Measurements from ENCODE around the gene AK1. TPM values are rescaled to one million over a fixed set of nuclear protein-coding genes. Genes with fewer than 3 reads are reported as not detected.
A peak's percentile ranks its signal among the peaks of the same experiment; 100 is the strongest.

The AK1 gene
- total and polyA plus RNA-seq, 2 of the 13 experiments (the other 11 are each of a cell fraction or from before 2014, with no cell fraction given), result 19.1 to 32.8 TPM

DNA sequence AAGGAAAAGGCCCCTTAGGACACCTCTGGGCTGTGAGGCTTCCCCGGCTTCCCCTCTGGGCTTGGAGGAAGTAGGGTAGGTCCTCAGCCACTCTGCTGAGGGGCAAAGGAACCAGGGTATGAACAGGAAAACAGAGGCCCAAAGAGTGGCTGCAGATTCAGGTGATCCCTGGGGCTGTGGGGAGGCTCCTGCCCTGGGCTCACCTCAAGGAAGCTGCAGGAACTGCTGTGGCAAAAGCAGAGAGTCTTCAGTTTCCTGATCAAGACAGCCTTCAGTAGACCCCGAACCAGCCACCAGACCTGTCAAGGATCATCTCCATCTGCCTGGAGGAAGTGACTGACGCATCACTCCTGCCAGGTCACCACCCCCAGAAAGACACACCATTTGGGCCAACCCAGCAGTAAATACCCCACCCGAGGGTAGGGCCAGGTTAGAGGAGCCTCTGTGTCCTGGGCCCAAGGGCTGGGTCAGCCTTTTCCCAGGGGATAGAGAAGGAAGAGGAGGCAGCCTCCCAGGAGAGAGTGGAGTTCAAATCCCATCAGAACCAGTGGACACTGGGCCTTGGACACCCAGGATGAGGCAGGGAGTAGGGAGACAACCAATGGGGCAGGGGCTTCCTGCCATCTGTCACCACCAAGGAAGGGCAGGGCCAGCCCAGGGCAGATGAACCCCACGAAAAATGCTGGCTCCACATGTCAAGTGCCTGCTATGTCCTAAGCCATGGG is 27.7 kb upstream of the AK1 start (continued):
- TF ChIP-seq, protein P1, sequence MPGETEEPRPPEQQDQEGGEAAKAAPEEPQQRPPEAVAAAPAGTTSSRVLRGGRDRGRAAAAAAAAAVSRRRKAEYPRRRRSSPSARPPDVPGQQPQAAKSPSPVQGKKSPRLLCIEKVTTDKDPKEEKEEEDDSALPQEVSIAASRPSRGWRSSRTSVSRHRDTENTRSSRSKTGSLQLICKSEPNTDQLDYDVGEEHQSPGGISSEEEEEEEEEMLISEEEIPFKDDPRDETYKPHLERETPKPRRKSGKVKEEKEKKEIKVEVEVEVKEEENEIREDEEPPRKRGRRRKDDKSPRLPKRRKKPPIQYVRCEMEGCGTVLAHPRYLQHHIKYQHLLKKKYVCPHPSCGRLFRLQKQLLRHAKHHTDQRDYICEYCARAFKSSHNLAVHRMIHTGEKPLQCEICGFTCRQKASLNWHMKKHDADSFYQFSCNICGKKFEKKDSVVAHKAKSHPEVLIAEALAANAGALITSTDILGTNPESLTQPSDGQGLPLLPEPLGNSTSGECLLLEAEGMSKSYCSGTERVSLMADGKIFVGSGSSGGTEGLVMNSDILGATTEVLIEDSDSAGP (CRISPR knock-in tag; IDR thresholded peaks at IDR 0.05; ENCODE audit: borderline replicate concordance), result 0 out of 2 replicates have a peak, but pooled peaks have one; percentile 20
- TF ChIP-seq PHF5A (CRISPR knock-in tag; IDR thresholded peaks at IDR 0.05; ENCODE audit: low read depth, unreplicated experiment) (no peak), KAT8 (CRISPR knock-in tag; IDR thresholded peaks at IDR 0.05) (peak; percentile 11; the same call in 1 of the 2 replicates)
- TF ChIP-seq, protein P2, sequence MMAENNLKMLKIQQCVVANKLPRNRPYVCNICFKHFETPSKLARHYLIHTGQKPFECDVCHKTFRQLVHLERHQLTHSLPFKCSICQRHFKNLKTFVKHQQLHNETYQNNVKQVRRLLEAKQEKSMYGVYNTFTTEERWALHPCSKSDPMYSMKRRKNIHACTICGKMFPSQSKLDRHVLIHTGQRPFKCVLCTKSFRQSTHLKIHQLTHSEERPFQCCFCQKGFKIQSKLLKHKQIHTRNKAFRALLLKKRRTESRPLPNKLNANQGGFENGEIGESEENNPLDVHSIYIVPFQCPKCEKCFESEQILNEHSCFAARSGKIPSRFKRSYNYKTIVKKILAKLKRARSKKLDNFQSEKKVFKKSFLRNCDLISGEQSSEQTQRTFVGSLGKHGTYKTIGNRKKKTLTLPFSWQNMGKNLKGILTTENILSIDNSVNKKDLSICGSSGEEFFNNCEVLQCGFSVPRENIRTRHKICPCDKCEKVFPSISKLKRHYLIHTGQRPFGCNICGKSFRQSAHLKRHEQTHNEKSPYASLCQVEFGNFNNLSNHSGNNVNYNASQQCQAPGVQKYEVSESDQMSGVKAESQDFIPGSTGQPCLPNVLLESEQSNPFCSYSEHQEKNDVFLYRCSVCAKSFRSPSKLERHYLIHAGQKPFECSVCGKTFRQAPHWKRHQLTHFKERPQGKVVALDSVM (CRISPR knock-in tag; IDR thresholded peaks at IDR 0.05), result no peak

DNA sequence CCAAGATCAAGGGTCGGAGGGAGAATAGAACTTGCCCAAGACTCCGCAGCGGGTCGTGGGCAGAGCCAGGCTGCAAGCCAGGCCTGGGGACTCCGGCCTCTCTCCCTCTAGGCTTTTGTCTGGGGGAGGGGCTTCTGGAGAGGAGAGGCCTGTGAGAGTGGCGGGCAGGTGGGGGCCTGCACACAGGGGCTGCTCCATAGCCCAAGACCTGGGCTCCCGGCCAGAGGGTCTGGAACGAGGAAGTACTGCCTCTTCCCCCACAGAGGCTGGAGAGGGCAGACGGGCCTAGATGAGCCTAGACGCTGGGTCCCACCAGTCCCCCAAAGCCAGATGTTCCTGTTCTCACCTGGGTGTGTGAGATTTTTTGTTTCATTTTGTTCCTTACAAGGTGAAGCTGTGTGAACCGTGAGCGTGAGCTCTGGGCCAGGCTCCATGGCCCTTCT is 27.1 kb upstream of the AK1 start:
- no TSS peak for BruUV-seq (replicated peaks)
- H3K4me2 ChIP-seq (ENCODE audit: low read depth, low read length), result peak overlapping the region; percentile 74
- intact Hi-C loops (cut with micrococcal nuclease; ENCODE audit: unreplicated experiment) (no loop called here), in situ Hi-C loops (cut with HindIII; ENCODE audit: extremely low pct_ligation_motif_present, low pct_unique_long_range_greater_than_20kb) (no loop called here)
- no peaks in the 10 kb centered on the region for H3K79me2 ChIP-seq (ENCODE audit: insufficient read depth, low read length)
- H3K27ac ChIP-seq (ENCODE audit: extremely low read length, insufficient read depth, low read length), result no peak overlapping the region
- FAIRE-seq (no peak), DNase-seq (ENCODE audit: low spot score) (peak; percentile 60), ATAC-seq (peak; percentile 56)
- H4K20me1 ChIP-seq (ENCODE audit: insufficient read depth, low read length), result no peaks in the 10 kb centered on the region
- H3K4me3 ChIP-seq (replicated peaks in 1 of 3; ENCODE audit: insufficient read depth in 1 of 3, low read depth in 2 of 3, low read length in 3 of 3), result peak overlapping the region; percentile 39 to 62 (median 41)
- H3K36me3 ChIP-seq (replicated peaks in 1 of 2; ENCODE audit: control insufficient read depth in 1 of 2, insufficient read depth in 2 of 2, low read length in 2 of 2), result peaks cover under 1 to 1% of the 10 kb centered on the region in 2 experiments; a peak in 1 of 5 replicates
- WGBS (ENCODE audit: low lambda C conversion rate), result 3% methylated on average over 5 of the region's 12 CpGs
- ChIA-PET CTCF (ENCODE audit: low intra/inter-chr PET ratio, low total read pairs) (no interaction called here), POLR2A (interaction anchor here (1.8 to 4.5 kb wide), 3 partner anchors 10 to 134 kb away, joined by 5 to 78 read pairs (median 7); partner anchors contain the start of gene ST6GALNAC4)
- no peaks in the 10 kb centered on the region for H3K9me3 ChIP-seq (ENCODE audit: low read length)
- no peak overlapping the region for H2AFZ ChIP-seq (ENCODE audit: low read length)
- peaks cover 47% of the 10 kb centered on the region for H3K4me1 ChIP-seq (ENCODE audit: insufficient read depth, low read length)
- H3K9ac ChIP-seq (ENCODE audit: insufficient read depth, low read depth, low read length), result peak overlapping the region; percentile 39; the same call in 1 of the 2 replicates
- H3K27me3 ChIP-seq (ENCODE audit: control insufficient read depth in 1 of 2, insufficient read depth in 2 of 2, low read length in 2 of 2), result no peaks in the 10 kb centered on the region
- TF ChIP-seq, protein P3, sequence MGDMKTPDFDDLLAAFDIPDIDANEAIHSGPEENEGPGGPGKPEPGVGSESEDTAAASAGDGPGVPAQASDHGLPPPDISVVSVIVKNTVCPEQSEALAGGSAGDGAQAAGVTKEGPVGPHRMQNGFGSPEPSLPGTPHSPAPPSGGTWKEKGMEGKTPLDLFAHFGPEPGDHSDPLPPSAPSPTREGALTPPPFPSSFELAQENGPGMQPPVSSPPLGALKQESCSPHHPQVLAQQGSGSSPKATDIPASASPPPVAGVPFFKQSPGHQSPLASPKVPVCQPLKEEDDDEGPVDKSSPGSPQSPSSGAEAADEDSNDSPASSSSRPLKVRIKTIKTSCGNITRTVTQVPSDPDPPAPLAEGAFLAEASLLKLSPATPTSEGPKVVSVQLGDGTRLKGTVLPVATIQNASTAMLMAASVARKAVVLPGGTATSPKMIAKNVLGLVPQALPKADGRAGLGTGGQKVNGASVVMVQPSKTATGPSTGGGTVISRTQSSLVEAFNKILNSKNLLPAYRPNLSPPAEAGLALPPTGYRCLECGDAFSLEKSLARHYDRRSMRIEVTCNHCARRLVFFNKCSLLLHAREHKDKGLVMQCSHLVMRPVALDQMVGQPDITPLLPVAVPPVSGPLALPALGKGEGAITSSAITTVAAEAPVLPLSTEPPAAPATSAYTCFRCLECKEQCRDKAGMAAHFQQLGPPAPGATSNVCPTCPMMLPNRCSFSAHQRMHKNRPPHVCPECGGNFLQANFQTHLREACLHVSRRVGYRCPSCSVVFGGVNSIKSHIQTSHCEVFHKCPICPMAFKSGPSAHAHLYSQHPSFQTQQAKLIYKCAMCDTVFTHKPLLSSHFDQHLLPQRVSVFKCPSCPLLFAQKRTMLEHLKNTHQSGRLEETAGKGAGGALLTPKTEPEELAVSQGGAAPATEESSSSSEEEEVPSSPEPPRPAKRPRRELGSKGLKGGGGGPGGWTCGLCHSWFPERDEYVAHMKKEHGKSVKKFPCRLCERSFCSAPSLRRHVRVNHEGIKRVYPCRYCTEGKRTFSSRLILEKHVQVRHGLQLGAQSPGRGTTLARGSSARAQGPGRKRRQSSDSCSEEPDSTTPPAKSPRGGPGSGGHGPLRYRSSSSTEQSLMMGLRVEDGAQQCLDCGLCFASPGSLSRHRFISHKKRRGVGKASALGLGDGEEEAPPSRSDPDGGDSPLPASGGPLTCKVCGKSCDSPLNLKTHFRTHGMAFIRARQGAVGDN (CRISPR knock-in tag; IDR thresholded peaks at IDR 0.05), result peak; percentile 39; the same call in 1 of the 2 replicates
- TF ChIP-seq SUZ12 (IDR thresholded peaks at IDR 0.05; ENCODE audit: low read depth, low read length), result no peak
- TF ChIP-seq, protein P4, sequence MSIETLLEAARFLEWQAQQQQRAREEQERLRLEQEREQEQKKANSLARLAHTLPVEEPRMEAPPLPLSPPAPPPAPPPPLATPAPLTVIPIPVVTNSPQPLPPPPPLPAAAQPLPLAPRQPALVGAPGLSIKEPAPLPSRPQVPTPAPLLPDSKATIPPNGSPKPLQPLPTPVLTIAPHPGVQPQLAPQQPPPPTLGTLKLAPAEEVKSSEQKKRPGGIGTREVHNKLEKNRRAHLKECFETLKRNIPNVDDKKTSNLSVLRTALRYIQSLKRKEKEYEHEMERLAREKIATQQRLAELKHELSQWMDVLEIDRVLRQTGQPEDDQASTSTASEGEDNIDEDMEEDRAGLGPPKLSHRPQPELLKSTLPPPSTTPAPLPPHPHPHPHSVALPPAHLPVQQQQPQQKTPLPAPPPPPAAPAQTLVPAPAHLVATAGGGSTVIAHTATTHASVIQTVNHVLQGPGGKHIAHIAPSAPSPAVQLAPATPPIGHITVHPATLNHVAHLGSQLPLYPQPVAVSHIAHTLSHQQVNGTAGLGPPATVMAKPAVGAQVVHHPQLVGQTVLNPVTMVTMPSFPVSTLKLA (IDR thresholded peaks at IDR 0.05), result no peak
- TF ChIP-seq, protein P5, sequence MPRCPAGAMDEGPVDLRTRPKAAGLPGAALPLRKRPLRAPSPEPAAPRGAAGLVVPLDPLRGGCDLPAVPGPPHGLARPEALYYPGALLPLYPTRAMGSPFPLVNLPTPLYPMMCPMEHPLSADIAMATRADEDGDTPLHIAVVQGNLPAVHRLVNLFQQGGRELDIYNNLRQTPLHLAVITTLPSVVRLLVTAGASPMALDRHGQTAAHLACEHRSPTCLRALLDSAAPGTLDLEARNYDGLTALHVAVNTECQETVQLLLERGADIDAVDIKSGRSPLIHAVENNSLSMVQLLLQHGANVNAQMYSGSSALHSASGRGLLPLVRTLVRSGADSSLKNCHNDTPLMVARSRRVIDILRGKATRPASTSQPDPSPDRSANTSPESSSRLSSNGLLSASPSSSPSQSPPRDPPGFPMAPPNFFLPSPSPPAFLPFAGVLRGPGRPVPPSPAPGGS (CRISPR knock-in tag; IDR thresholded peaks at IDR 0.05), result 0 out of 2 replicates have a peak, but pooled peaks have one; percentile 56

Measured in HepG2 (cell line).